ENCODE data around the gene C19orf73. TPM values are rescaled to one million over a fixed set of nuclear protein-coding genes. Genes with fewer than 3 reads are reported as not detected.
A peak's percentile ranks its signal among the peaks of the same experiment; 100 is the strongest.
"Not testable (repeated sequence)": the region's sequence is repeated elsewhere in the genome, so short reads cannot be mapped to it uniquely, and the experiment has no call there.

The C19orf73 gene
- total RNA-seq, 1 experiment from 2014 or later, result 3.7 TPM

DNA sequence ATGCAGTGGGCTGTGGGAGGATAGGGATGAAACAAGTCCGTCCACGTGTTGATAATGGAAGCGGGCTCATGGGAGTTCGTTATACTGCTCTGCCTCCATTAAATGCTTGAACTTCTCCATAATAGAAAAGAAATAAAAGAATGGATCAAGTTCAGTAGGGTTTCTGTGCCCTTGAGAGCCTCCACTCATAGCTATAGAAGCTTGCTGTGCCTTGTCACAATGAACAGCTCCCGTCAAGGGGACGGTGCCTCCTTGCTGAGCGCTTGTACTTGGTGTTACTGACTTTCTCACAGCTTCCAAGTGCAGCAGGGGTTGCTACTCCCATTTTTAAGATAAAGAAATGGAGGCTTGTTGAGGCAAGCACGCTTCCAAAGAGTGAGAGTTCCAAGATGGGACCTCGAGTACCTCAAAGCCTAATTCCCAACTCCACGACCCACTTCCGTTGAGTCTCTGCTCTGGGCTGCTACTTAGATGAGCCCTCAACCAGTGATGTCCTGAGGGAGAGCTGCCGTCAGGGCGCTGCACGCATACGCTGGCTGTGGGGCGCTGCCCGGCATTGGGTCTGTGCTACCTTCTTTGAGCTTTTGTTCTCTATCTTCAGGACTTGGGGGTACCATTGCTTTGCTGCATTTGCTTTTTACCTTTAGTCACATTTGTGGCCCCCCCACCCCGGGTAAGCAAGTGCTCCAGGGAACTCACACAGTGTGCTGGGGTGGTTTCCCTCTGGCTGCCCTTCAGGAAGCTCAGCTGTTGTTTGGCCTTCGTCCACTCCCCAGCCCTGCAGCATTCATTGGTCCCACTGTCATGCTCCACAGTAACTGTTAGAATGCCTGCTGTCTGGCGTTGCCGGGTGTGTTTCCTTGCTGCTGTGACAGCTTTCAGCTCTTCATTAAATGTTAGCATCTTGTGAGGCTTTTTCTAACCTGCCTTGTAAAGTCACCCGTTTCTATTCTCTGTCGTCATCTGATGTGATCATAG, 24.1 kb downstream of the C19orf73 start:
- no peaks in the 10 kb centered on the region for H3K27me3 ChIP-seq
- no peak overlapping the region for H3K4me3 ChIP-seq
- peaks cover 93% of the 10 kb centered on the region for H3K36me3 ChIP-seq
- H3K9me3 ChIP-seq, result no peaks in the 10 kb centered on the region
- DNase-seq, result no peak

DNA sequence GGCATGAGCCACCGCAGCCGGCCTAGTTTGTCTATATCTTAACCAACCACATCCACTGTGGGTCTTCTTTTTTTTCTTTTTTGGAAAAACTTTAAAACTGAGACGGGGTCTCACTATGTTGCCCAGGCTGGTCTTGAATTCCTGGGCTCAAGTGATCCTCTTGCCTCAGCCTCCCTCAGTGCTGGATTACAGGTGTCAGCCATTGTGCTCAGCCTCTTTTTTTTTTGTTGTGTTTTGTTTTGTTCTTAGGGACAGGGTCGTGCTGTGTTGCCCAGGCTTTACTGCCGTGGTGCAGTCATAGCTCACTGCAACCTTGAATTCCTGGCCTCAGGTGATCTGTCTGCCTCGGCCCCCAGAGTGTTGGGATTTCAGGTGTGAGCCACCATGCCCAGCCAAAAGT, 26.3 kb downstream of the C19orf73 start:
- Histone ChIP-seq H3K9me3 (no peaks in the 10 kb centered on the region), H3K27me3 (no peaks in the 10 kb centered on the region), H3K4me3 (no peak overlapping the region), H3K36me3 (peaks cover 93% of the 10 kb centered on the region)
- DNase-seq, result no peak

DNA sequence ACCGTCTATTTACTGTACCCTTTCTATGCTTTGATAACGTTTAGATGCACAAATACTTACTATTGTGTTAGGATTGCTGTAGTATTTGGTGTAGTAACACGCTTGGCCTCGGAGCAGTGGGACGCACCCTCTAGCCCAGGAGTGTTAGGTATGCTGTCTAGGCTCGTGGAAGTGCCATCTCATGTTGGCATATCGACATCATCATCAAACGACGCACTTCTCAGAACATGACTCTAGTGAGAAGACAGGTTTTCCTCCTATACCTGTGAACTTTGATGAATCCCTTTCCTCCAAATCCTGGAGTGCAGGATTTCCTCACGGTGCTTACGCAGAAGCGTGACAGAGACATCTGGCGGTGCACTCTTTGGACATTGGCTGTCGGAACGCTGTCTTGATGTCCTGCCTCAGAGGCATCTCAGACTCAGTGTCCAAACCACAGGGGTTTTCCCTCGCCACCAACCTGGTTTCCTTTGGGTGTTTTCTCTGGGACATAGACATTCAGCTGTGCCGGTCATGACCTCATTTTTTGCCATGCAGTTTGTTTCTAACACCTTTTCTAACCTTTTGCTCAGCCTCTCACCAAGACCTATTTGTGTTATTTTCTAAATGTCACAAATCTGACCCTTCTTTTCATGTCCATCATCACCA, 27.4 kb downstream of the C19orf73 start:
- no peak overlapping the region for H3K4me3 ChIP-seq
- DNase-seq, result no peak
- no peaks in the 10 kb centered on the region for H3K9me3 ChIP-seq
- H3K36me3 ChIP-seq, result peaks cover 93% of the 10 kb centered on the region
- H3K27me3 ChIP-seq, result no peaks in the 10 kb centered on the region

DNA sequence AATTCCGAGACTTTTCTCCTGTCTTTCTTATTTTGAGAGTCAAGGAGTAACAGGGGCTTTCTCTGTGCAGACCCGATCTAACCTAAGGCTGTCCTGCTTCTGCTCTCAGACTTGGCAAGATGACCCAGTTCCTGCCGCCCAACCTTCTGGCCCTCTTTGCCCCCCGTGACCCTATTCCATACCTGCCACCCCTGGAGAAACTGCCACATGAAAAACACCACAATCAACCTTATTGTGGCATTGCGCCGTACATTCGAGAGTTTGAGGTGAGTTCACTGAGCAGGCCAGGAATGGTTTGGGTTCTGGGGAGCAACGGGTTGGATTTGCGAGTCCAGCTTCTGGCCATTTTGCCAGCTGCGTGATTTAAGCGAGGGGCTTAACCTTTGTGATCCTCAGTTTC, 32.6 kb downstream of the C19orf73 start:
- Histone ChIP-seq H3K4me3 (peak overlapping the region; percentile 99), H3K9me3 (no peaks in the 10 kb centered on the region), H3K36me3 (peaks cover 58% of the 10 kb centered on the region), H3K27me3 (no peaks in the 10 kb centered on the region)
- no peak for DNase-seq

DNA sequence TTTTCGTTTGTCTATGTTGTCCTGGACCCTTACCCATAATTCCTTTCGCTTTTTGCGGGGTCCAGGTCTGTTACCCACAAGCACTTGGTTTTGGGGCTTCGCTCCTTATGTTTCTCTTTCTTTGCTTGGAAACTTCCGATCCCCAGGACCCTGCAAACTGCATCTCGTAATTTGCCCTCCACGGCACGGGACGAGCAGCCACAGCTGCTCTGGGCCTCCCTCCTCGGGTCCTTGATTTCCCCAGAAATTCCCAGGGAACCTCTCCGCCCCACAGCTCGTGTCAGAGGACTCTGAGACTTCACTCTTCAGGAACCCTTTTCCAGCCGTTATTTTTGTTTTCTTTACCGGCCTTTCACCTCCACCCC, 33.1 kb downstream of the C19orf73 start:
- Histone ChIP-seq H3K36me3 (peaks cover 53% of the 10 kb centered on the region), H3K27me3 (no peaks in the 10 kb centered on the region), H3K9me3 (no peaks in the 10 kb centered on the region), H3K4me3 (peak overlapping the region; percentile 99)
- DNase-seq, result no peak

DNA sequence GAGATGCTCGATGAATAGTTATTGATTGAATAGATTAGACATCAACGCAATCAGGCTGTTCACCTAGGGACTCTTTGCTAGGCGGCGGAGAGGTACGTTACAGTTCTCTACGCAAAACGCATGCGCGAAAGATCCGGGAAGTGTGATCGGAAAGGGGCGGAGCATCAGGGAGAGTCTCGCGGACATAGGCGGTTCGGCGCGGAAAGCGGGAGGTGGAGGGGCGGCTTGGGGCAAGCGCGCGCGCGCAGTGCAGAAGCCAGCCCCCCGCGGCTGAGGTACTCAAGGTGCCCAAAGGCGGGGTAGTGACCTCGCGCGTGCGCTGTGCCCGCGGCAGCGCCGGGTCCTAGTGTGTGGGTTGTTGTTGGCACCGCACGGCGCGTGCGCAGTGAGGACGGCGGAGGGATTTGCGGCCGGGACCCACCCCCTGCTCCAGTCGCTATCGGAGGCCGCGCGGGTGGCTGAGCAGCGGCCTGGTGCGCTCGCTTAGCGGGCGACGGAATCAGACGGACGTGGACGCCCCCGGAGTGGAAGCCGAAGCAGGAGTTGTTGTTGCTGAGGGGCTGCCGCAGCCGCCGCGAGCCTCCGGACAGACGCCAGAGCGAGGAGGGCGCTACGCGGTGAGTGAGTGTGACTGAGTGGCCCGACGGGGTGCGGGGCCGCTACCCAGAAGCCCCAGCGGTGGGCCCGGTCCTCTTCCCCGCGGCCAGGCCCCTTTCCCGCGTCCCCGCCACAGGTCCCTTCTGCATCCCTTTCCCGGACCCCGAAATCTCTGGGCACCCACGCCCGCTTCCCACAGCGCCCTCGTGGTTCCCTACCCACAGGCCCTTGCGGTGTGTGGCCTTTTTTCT, 33.7 kb downstream of the C19orf73 start, which contains the start of gene SNRNP70:
Gene SNRNP70, plus strand, starts transcription at position 432 of the 848 bp plus-strand sequence. CDS start 964 bp downstream, outside the sequence.
- Histone ChIP-seq H3K4me3 (peak within 1 kb of the TSS; percentile 99), H3K27me3 (no peaks in the 10 kb centered on the region), H3K9me3 (no peaks in the 10 kb centered on the region), H3K36me3 (peaks cover 47% of the 10 kb centered on the region)
- peak; percentile 99 for DNase-seq

DNA sequence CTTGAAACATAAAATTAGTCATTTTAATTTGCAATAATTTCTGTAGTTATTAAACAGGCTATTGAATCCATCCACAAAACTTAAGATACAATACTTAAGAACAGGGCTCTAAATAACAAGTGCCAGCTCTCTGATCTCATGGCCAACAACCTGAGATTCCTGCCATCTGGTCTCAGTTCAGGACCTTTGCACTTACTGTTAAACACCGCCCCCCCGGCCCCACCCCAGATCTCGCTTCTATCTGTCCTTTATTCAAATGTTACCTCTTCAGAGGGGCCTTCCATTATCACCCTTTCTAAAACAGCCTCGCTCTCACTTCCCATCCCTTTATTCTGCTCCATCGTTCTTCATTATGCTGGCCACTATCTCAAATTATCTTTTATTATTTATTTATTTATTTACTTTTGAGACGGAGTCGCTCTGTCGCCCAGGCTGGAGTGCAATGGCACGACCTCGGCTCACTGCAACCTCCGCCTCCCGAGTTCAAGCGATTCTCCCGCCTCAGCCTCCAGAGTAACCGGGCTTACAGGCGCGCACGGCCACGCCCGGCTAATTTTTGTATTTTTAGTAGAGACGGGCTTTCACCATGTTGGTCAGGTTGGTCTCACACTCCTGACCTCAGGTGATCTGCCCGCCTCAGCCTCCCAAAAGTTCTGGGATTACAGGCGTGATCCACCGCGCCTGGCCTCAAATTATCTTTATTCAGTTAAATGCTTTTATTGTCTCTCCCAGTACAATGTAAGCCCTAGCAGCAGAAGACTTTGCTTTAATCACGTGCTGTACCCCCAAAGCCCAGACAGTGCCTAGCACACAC, 34.5 kb downstream of the C19orf73 start:
- Histone ChIP-seq H3K4me3 (peak overlapping the region; percentile 99), H3K9me3 (no peaks in the 10 kb centered on the region), H3K36me3 (peaks cover 41% of the 10 kb centered on the region), H3K27me3 (no peaks in the 10 kb centered on the region)
- DNase-seq, result no peak

DNA sequence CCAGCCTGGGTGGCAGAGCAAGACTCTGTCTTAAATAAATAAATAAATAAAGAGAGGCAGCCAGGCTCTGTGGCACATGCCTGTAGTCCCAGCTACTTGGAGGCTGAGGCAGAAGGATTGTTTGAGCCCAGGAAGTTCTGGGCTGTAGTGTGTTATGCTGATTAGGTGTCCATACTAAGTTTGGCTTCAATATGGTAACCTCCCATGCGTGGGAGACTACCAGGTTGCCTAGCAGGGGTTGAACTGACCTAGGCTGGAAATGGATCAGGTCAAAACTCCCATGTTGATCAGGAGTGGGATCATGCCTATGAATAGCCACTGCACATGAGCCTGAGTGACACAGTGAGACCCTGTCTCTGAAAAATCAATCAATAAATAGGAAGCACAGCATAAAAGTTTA, 37.7 kb downstream of the C19orf73 start:
- Histone ChIP-seq H3K9me3 (no peaks in the 10 kb centered on the region), H3K4me3 (no peak overlapping the region), H3K27me3 (no peaks in the 10 kb centered on the region), H3K36me3 (peaks cover 9% of the 10 kb centered on the region)
- no peak for DNase-seq

DNA sequence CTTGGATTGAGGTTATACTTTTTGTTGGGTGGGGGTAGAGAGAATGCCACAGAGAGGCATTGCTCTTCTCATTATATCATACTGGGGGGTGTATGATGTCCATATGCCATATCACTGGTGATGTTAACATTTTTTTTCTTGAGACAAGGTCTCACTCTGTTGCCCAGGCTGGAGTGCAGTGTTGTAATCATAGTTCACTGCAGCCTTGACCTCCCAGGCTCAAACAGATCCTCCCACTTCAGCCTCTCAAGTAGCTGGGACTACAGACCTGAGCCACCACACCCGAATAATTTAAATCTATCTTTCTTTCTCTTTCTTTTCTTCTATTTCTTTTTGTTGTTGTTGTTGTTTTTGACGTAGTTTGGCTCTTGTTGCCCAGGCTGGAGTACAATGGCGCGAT, 38.6 kb downstream of the C19orf73 start:
- no peak overlapping the region for H3K4me3 ChIP-seq

DNA sequence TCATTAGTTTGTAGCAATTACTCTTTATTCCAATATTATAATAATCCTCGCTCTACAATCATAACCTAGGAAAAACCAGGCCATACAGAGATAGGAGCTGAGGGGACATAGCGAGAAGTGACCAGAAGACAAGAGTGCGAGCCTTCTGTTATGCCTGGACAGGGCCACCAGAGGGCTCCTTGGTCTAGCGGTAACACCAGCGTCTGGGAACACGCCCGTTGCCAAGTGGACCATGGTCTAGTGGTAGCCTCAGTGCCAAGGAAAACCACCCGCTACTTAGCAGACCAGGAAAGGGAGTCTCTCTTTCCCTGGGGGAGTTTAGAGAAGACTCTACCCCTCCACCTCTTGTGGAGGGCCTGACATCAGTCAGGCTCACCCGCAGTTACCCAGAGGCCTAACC, 44.1 kb downstream of the C19orf73 start:
- peak; percentile 80 for DNase-seq

More for the DNA sequence above, 38.6 kb downstream of the C19orf73 start:
- Histone ChIP-seq H3K9me3 (no peaks in the 10 kb centered on the region), H3K36me3 (peaks cover under 1% of the 10 kb centered on the region), H3K27me3 (no peaks in the 10 kb centered on the region)
- DNase-seq, result no peak

DNA sequence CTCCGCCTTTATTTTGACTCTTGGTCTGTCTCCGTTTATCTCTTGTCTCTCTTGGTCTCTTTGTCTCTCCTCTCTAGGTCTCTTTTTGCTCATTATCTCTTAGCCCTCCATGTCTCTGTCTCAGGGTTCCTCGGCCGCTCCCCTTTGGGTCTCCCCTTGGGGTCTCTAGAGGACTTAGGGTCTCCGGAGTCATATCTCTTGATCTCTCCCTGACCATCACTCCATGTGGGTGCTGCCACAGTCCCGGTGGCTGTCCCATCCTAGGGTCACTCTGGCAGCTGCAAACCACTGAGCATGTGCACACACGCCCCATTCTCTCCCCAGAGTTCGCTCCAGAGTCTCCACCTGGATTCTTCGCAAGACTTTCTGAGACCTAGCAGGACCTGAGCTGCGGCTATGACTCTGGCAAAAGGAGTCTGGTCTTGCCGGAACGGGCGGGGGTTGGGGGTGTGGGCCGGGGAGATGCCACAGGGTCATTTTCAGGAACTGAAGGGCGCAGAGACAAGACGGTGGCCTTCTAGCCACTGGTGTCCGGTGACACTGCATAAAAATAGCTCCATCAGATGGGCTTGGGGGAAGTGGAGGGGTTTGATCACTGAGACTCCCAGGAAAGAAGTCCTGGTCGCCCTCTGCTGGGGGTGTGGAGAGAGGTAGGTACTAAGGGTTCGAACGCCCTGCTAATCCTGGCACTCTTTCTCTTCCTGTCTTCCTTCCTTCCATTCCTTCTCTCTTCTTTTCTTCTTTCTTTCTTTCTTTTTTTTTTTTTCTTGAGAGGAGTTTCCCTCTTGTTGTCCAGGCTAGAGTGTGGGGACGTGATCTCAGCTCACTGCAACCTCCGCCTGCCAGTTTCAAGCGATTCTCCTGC, 45.2 kb downstream of the C19orf73 start:
- no peaks in the 10 kb centered on the region for H3K9me3 ChIP-seq
- peak; percentile 38 for DNase-seq

More for the DNA sequence above, 44.1 kb downstream of the C19orf73 start:
- H3K36me3 ChIP-seq, H3K9me3 ChIP-seq, H3K4me3 ChIP-seq: not testable (repeated sequence)
- peaks cover 18% of the 10 kb centered on the region for H3K27me3 ChIP-seq

DNA sequence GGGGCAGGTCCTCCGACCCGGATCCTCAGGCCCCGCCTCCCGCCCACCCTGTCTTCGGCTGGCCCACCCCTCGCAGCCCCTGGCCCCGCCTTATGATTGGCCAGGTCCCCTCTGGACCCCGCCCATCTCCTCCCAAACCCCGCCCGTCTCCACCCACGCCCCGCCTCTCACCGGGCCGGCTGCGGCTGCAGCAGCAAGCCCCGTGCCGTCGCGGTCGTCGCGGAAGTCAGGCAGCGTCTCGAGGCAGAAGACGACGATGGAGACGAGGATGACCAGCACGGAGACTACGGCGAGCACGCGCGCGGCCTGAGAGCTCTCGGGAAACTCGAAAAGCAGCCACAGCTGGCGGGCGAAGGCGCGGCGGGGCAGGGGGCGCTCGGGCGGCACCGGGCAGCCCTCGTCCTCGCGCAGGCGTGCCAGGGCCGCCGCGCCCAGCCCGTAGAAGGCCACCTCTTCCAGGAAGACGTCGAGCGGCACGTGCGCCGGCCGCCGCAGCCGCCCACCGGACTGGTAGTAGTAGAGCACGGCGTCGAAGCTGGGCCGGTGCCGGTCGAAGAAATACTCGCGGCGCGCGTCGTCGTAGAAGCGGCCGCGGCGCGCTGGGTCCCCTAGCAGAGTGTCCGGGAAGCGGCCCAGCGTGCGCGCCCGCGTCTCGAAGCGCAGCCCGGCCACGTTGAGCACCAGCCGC, 46.9 kb downstream of the C19orf73 start:
- Histone ChIP-seq H3K36me3 (no peaks in the 10 kb centered on the region), H3K4me3 (no peak overlapping the region), H3K27me3 (peaks cover 33% of the 10 kb centered on the region), H3K9me3 (no peaks in the 10 kb centered on the region)
- peak; percentile 28 for DNase-seq

More for the DNA sequence above, 45.2 kb downstream of the C19orf73 start:
- Histone ChIP-seq H3K36me3 (no peaks in the 10 kb centered on the region), H3K27me3 (peaks cover 21% of the 10 kb centered on the region), H3K4me3 (no peak overlapping the region)

DNA sequence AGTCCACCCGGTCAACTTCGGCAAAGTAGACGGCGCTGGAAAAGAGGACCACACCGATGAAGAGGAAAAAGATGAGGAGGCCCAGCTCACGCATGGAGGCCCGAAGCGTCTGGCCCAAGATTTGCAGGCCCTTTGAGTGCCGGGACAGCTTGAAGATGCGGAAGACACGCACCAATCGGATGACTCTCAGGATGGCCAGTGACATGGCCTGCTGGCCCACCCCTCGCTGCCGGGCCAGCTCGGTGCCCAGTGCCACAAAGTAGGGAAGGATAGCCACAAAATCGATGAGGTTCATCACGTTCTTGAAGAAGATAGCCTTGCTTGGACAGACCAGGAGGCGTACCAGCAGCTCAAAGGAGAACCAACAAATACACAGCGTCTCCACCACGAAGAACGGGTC, 48.5 kb downstream of the C19orf73 start:
- no peak for DNase-seq
- Histone ChIP-seq H3K9me3 (no peaks in the 10 kb centered on the region), H3K4me3 (no peak overlapping the region), H3K36me3 (no peaks in the 10 kb centered on the region), H3K27me3 (peaks cover 38% of the 10 kb centered on the region)

DNA sequence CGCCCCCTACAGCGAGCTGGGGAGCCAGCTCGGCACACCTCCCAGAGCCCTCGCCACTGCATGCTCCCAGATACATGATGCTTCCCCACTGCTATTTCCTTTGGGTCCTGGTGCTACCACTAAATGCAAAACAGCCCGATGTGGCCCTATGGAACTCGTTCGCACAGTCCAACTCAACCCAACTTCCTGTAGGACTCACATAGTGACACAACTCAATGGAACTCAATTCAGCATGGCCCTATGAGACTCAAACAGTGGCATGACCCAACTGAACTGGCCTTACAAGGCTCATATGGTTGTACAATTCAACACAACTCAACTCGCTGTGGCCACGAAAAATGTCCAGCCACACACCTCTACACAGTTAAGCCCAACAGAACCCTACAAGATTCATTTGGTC, 49.9 kb downstream of the C19orf73 start:
- Histone ChIP-seq H3K4me3 (no peak overlapping the region), H3K9me3 (no peaks in the 10 kb centered on the region), H3K36me3 (no peaks in the 10 kb centered on the region), H3K27me3 (peaks cover 38% of the 10 kb centered on the region)
- no peak for DNase-seq

All from MG63 (cell line).